Activated T-cell treated with anti-CD3 and anti-CD28 coated beads, Interleukin-2, amount 50 U/mL, for 24 hours (primary cell): ENCODE results near the gene SLC24A4.

Experiments
- DNase-seq: peaks from one replicate; pipeline ENCODE4 v3.0.0-alpha.2; 2020
- H3K27ac Mint-ChIP-seq: 2 replicates; pipeline ENCODE4 v1.8.0; 2020; ENCODE audit warnings: mild to moderate bottlenecking, mixed read lengths
- H3K27me3 Mint-ChIP-seq: 2 replicates; pipeline ENCODE4 v1.8.0; 2020; ENCODE audit warnings: mixed read lengths
- H3K36me3 Mint-ChIP-seq: 2 replicates; pipeline ENCODE4 v1.8.0; 2020; ENCODE audit warnings: low read depth, mixed read lengths
- H3K4me1 Mint-ChIP-seq: 2 replicates; pipeline ENCODE4 v1.8.0; 2020; ENCODE audit warnings: low read depth, mixed read lengths
- H3K4me3 Mint-ChIP-seq: 2 replicates; pipeline ENCODE4 v1.8.0; 2020; ENCODE audit warnings: mild to moderate bottlenecking, moderate library complexity, mixed read lengths
- H3K9me3 Mint-ChIP-seq: 2 replicates; pipeline ENCODE4 v1.8.0; 2020; ENCODE audit warnings: mixed read lengths

Gene SLC24A4

DNA sequence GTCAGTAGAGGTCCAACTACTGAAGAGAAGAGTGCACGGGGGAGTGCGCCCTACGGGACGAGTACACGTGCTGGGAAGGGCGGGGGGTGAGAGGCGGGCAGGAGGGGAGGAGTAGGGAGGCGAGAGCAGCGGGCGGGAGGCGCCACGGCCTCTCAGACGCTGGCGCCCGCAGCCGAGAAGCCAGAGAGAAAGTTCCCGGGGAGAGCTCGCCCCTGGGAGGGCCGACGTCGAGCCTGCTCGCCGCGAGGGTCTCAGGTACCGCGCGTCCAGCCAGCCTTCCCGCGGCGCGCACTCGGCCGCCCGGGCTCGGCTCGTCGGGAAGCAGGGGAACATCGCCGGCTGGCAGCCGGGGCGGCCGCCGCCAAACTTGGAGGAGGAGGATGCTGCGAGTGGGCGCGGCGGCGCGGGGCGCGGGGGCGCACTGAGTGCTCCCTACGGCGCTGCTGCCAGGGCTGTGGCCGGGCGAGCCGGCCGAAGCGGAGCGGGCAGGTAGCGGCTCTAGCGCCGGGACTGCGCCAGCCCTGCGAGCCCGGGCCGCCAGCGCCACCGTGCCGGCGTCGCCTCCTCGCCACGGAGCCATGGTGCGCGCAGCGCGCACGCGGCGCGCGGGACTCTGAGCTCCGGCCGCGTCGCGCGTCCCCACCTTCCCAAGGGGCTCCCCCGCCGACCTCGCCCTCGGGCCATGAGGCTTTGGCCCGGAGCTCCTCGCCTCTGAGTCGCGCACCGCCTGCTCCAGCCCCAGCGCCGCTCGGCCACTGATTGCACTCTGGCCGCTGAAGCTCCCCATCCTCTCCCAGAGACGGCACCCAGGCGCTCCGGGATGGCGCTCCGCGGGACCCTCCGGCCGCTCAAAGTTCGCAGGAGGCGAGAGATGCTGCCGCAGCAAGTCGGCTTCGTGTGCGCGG, at the start of gene SLC24A4:
Gene SLC24A4 (plus strand): TSS at position 155 of the 905 bp plus-strand sequence. CDS start 666 bp downstream, at position 821.
- no peaks in the 10 kb centered on the region for H3K9me3 Mint-ChIP-seq
- peak; percentile 40 for DNase-seq
- H3K27me3 Mint-ChIP-seq = peaks cover 93% of the 10 kb centered on the region
- H3K27ac Mint-ChIP-seq = no peak within 1 kb of the TSS
- H3K4me1 Mint-ChIP-seq = peaks cover 14% of the 10 kb centered on the region
- H3K36me3 Mint-ChIP-seq = no peaks in the 10 kb centered on the region
- H3K4me3 Mint-ChIP-seq = peak within 1 kb of the TSS; percentile 60

DNA sequence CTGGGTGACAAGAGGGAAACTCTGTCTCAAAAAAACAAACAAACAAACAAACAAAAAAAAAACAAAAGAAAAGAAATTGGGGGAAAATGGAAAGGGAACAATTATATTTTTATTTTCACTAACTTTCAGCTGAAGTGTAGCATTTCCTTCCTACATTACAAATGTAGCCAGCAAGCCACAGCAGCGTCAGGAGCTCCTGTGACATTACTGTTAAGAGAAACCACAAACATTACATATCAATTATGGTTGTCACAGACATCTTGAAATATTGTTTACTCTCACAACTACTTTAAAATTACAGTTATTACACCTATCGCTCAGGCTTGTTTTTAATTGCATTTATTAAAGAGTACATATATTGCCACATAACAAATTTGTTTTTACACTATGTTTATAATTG, 49.8 kb upstream of the SLC24A4 start:
- Mint-ChIP-seq H3K9me3 (no peaks in the 10 kb centered on the region), H3K27me3 (peaks cover 11% of the 10 kb centered on the region), H3K4me3 (no peak overlapping the region), H3K36me3 (no peaks in the 10 kb centered on the region), H3K4me1 (no peaks in the 10 kb centered on the region), H3K27ac (no peak overlapping the region)
- DNase-seq = no peak

GRCh38 chr14:92274055-92274454, 48.9 kb upstream of the SLC24A4 start:
- Mint-ChIP-seq H3K27me3 (peaks cover 11% of the 10 kb centered on the region), H3K4me3 (no peak overlapping the region), H3K9me3 (no peaks in the 10 kb centered on the region), H3K27ac (no peak overlapping the region), H3K36me3 (no peaks in the 10 kb centered on the region), H3K4me1 (no peaks in the 10 kb centered on the region)
- no peak for DNase-seq

DNA sequence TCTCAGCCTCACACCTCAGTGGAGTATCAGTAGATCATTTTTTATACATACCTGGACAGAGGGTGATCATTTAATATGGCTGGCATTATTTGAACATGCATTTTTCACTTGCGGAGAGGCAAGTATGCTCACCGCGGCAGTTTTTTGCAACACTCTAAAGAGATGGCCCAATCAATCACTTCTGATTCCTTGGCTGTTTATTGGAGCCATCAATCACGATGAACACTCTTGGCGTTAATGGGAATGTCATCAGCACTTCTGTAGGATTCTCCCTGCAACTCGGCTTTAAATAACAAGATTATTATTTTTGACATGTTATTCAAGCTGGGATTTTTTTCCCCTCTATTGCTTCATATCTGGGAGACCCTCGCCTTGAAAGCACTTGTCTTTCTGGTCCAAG, 46.9 kb upstream of the SLC24A4 start:
- Mint-ChIP-seq H3K27ac (no peak overlapping the region), H3K27me3 (peaks cover 11% of the 10 kb centered on the region), H3K9me3 (no peaks in the 10 kb centered on the region), H3K4me3 (no peak overlapping the region), H3K36me3 (no peaks in the 10 kb centered on the region), H3K4me1 (peaks cover 14% of the 10 kb centered on the region)
- no peak for DNase-seq

DNA sequence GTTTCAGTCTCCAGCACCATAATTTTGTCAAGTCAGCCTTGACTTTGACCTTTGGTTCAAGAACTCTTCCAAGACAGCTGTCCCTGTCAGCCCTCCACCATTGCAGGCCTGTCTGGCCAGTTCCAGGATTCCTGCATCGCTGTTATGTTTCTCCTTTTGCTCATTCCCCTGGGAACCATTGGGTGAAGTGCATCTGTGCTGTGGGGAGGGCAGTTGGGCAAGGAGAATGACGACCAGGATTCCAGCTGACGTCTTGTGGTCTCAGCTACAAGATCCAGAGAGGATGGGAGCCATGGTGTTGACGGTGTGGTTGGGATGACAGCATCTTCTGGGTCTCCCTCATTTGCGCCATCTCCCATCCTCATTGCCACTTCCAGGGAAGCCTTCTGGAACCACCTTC, 45.9 kb upstream of the SLC24A4 start:
- Mint-ChIP-seq H3K27ac (no peak overlapping the region), H3K36me3 (no peaks in the 10 kb centered on the region), H3K27me3 (peaks cover 11% of the 10 kb centered on the region), H3K4me3 (no peak overlapping the region), H3K9me3 (peaks cover 5% of the 10 kb centered on the region), H3K4me1 (peaks cover 21% of the 10 kb centered on the region)
- DNase-seq = no peak

- H3K27ac Mint-ChIP-seq = peak overlapping the region; percentile 38
Measured at GRCh38 chr14:92280554-92281262, 42.3 kb upstream of the SLC24A4 start.

DNA sequence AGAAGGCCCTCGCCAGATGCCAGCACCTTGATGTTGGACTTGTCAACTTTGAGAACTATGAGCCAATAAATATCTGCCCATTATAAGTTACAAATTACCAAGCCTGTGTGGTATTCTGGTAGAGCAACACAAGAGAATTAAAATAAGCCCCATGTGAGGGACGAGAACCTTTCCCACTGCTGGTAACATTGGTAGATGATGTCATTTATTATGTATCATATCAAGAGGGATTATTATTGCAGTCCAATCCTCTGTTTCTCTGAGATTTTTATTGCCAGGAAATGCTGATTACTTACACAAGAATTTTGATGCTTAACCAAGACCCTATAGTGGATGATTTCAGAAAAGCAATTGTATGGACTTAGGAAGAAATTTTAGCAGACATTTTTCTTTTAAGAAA, 40.3 kb upstream of the SLC24A4 start:
- no peak for DNase-seq
- Mint-ChIP-seq H3K36me3 (no peaks in the 10 kb centered on the region), H3K4me1 (peaks cover 21% of the 10 kb centered on the region), H3K27ac (no peak overlapping the region), H3K4me3 (no peak overlapping the region), H3K9me3 (peaks cover 6% of the 10 kb centered on the region), H3K27me3 (no peaks in the 10 kb centered on the region)

More at GRCh38 chr14:92280554-92281262, 42.3 kb upstream of the SLC24A4 start:
- peaks cover 6% of the 10 kb centered on the region for H3K9me3 Mint-ChIP-seq
- peaks cover 21% of the 10 kb centered on the region for H3K4me1 Mint-ChIP-seq
- DNase-seq = no peak
- no peaks in the 10 kb centered on the region for H3K36me3 Mint-ChIP-seq
- peaks cover 2% of the 10 kb centered on the region for H3K27me3 Mint-ChIP-seq
- no peak overlapping the region for H3K4me3 Mint-ChIP-seq

DNA sequence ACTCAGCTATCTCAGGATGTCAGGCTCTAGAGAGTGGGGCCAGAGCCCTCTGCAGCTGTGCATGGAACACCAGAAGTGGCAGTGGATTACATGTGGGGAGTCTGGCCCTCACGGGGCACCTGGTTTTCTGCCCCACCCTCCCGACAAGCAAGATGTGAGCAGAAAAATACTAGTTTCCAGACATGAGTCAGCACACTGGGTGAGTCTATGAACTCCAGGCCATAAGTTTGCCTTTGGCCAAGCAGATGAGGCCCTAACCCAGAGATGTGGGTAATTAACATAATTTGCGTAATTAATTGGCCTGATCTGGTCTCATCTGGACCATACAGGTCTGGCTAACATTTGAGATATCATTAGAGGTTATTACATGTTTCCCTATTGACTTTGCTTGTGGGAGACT, 37.7 kb upstream of the SLC24A4 start:
- no peaks in the 10 kb centered on the region for H3K36me3 Mint-ChIP-seq
- no peak overlapping the region for H3K27ac Mint-ChIP-seq
- peaks cover 6% of the 10 kb centered on the region for H3K9me3 Mint-ChIP-seq
- peaks cover 14% of the 10 kb centered on the region for H3K4me1 Mint-ChIP-seq
- DNase-seq = no peak
- H3K4me3 Mint-ChIP-seq = no peak overlapping the region
- H3K27me3 Mint-ChIP-seq = peaks cover 11% of the 10 kb centered on the region

GRCh38 chr14:92287987-92288386, 35.0 kb upstream of the SLC24A4 start:
- H3K4me3 Mint-ChIP-seq = no peak overlapping the region
- no peak overlapping the region for H3K27ac Mint-ChIP-seq
- peaks cover 12% of the 10 kb centered on the region for H3K27me3 Mint-ChIP-seq
- no peaks in the 10 kb centered on the region for H3K9me3 Mint-ChIP-seq
- no peaks in the 10 kb centered on the region for H3K36me3 Mint-ChIP-seq
- DNase-seq = no peak
- no peaks in the 10 kb centered on the region for H3K4me1 Mint-ChIP-seq

- H3K27ac Mint-ChIP-seq = no peak overlapping the region
- H3K4me3 Mint-ChIP-seq = no peak overlapping the region
- DNase-seq = no peak
- no peaks in the 10 kb centered on the region for H3K4me1 Mint-ChIP-seq
- H3K36me3 Mint-ChIP-seq = no peaks in the 10 kb centered on the region
- H3K9me3 Mint-ChIP-seq = no peaks in the 10 kb centered on the region
- peaks cover 12% of the 10 kb centered on the region for H3K27me3 Mint-ChIP-seq
Measured at GRCh38 chr14:92288994-92289660, 33.8 kb upstream of the SLC24A4 start.

DNA sequence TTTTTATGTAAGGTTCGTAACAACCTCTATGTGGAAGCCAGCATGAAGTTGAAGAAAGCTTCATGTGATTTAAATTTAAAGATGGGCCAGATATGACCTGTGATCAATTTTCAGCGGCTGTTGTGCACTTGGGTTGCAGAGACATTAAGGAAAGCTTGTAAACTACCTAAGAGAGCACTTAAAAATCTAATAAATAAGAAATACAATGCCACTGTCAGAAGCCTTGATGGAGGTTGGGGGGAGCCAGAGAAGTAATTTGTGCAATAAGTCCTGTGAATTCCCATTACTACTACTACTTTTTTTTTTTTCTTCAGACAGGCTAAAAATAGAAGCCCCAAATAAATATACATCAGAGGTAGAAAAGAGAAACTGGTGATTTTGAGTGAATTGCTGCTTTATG, 30.3 kb upstream of the SLC24A4 start:
- H3K36me3 Mint-ChIP-seq = no peaks in the 10 kb centered on the region
- H3K27ac Mint-ChIP-seq = no peak overlapping the region
- no peak overlapping the region for H3K4me3 Mint-ChIP-seq
- DNase-seq = no peak
- H3K9me3 Mint-ChIP-seq = no peaks in the 10 kb centered on the region
- peaks cover 12% of the 10 kb centered on the region for H3K27me3 Mint-ChIP-seq
- H3K4me1 Mint-ChIP-seq = no peaks in the 10 kb centered on the region

DNA sequence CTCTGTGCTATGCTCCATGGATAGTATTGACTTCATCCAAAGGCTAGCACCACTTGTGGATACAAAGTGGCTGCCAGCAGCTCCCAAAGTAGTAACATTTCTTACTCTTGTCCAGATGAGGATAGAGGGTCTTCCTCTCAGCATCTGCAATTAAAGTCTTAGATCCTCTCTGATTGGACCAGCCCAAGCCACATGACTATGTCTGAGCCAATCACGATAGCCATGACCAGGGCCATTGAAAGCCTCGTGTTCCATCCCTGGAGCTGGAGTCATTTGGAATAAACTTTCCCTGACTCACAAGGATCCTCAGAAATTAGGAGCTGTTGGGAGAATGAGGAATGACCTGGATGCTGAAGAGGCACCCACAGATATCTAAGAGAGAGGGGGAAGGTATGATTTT, 28.5 kb upstream of the SLC24A4 start:
- Mint-ChIP-seq H3K27me3 (peaks cover 3% of the 10 kb centered on the region), H3K27ac (no peak overlapping the region), H3K36me3 (no peaks in the 10 kb centered on the region), H3K9me3 (no peaks in the 10 kb centered on the region), H3K4me3 (no peak overlapping the region), H3K4me1 (no peaks in the 10 kb centered on the region)
- DNase-seq = no peak

DNA sequence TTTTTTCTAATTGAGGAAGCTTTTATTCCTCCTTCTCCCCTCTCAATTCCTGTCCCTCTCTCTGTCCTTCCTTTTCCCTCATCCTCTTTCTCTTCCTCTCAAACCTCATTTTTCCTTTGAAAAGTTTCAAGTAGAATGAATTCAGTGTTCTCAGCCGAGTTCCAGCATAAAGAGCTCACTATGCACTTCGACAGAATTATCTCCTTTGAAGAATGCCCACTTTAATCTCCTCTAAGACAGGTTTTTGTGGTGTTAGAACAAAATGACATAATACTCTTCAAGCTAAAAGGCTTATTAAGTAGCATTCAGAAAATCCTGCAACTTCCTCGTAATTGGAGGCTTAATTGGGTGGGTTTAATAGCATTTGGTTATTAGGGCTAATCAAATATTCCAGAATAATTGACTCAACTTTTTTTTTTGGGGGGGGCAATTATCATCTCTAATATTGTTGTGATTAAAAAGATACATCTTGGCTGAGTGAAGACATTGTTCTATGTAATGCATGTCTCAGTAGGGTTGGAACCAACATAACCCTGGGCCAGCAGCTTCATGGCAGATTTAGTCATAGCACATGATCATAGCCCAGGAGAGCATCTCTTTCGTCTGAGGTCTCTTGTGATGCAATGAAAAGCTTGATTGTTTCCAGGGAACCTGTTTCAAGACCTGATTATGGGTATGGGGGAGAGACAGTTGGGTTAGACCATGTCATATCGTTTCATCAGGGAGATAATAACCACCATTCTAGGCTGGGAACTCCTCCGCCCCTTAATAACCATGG, 25.0 kb upstream of the SLC24A4 start:
- DNase-seq = no peak
- Mint-ChIP-seq H3K27ac (no peak overlapping the region), H3K4me1 (no peaks in the 10 kb centered on the region), H3K27me3 (peaks cover 9% of the 10 kb centered on the region), H3K9me3 (no peaks in the 10 kb centered on the region), H3K4me3 (no peak overlapping the region), H3K36me3 (no peaks in the 10 kb centered on the region)

- no peaks in the 10 kb centered on the region for H3K9me3 Mint-ChIP-seq
- H3K27me3 Mint-ChIP-seq = peaks cover 9% of the 10 kb centered on the region
- H3K4me3 Mint-ChIP-seq = no peak overlapping the region
- H3K4me1 Mint-ChIP-seq = no peaks in the 10 kb centered on the region
- H3K27ac Mint-ChIP-seq = no peak overlapping the region
- DNase-seq = no peak
- no peaks in the 10 kb centered on the region for H3K36me3 Mint-ChIP-seq
Measured at GRCh38 chr14:92302481-92302880, 20.5 kb upstream of the SLC24A4 start.
